H1 (cell line): ENCODE measurements around the gene SERINC5. TPM values are rescaled to one million over a fixed set of nuclear protein-coding genes. Genes with fewer than 3 reads are reported as not detected.

Source experiments
- BCL11A ChIP-seq, 2 experiments: IDR thresholded peaks; one replicate each; pipeline ENCODE4 v1.6.1; 2011; ENCODE audit warnings: low read depth in 2 of 2, low read length in 2 of 2, mild to moderate bottlenecking in 2 of 2
- KDM4A ChIP-seq: IDR thresholded peaks from one replicate; pipeline ENCODE4 v1.7.1; 2012; ENCODE audit warnings: low read depth, mild to moderate bottlenecking, moderate library complexity, low read length, inconsistent platforms; ENCODE audit not compliant: severe bottlenecking
- NANOG ChIP-seq: IDR thresholded peaks from 2 replicates; pipeline ENCODE4 v1.6.1; 2011; ENCODE audit warnings: low read length, low read depth, mild to moderate bottlenecking, inconsistent platforms; ENCODE audit not compliant: insufficient read depth, poor library complexity, severe bottlenecking
- YY1 ChIP-seq: IDR thresholded peaks from 2 replicates; pipeline ENCODE4 v1.6.1; 2011; ENCODE audit warnings: low read depth, mild to moderate bottlenecking, low read length
- polyA plus RNA-seq, 7 experiments: library from polyadenylated mRNA; depleted of rRNA in 3 of 7; stranded (reverse) in 5 of 7; unstranded in 2 of 7; fragments of >200 nt in 5 of 7; fragments of 200-250 nt in 2 of 7; gene quantifications; 1 replicate in 5 of 7; 2 replicates in 1 of 7; 4 replicates in 1 of 7; pipeline versions ENCODE4 v1.2.1 to v1.2.3, GENCODE V29; 2011 to 2013; ENCODE audit warnings: missing spikeins in 2 of 7, mixed read lengths in 2 of 7
- total RNA-seq: library from RNA; stranded (reverse); fragmentation: NEBNext Ultra II Directional; extraction: Animal tissue kit (Norgen Biotek cat#: 25700); gene quantifications from 2 replicates; pipeline ENCODE4 v1.2.1, GENCODE V29; 2021

SERINC5 gene
- total and polyA plus RNA-seq, 2 of the 8 experiments (the other 6 are each of a cell fraction or from before 2014, with no cell fraction given) = 32.2 to 149 TPM

DNA sequence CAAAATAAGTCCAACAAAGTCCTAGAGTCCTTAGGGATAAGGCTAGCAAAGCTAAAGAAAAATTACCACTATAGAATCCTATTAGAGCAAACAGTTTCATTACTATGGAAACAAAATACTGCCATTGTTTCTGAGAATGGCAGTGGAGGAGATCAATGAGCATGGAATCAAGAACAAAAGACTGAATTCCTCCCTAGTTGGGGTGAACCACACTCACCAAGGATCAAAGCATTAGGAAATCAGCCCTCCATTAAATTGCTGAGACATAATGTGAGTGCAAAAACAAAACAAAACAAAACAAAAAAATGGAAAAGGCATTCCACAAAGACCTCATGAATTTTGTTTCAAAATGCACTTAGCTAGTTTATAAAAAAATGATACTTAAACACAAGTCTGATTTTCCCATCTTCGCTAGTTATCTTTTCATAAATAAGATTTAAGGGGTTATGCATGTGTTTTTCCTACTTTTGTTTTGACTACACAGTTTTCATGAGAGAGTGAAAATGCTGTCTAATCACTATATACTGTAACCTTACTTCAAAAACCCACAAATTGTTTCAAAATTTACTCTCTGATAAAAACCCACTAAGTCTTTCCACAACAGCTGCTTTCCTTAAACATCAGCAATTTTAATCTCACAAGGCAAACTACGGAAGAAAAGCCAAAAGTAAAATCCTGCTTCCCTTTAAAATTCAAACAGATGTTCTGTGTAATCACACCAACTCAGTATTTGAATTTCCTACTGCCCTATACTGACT, 9.7 kb downstream of the SERINC5 start (continued):
- TF ChIP-seq KDM4A (no peak), BCL11A (IDR thresholded peaks at IDR 0.05; ENCODE audit: low read depth in 2 of 2, low read length in 2 of 2) (peak in 1 of 2 experiments; percentile 23), NANOG (peak; percentile 98), YY1 (0 out of 2 replicates have a peak, but pooled peaks have one; percentile 66)
